Nephron (organoid): ENCODE measurements around the gene ZNRF1.

Experiments
- H3K27ac Mint-ChIP-seq, 3 experiments: 2 replicates each; pipeline ENCODE4 v1.8.0; 2020; ENCODE audit warnings: mixed read lengths in 3 of 3, mild to moderate bottlenecking in 2 of 3, moderate library complexity in 1 of 3
- H3K27me3 Mint-ChIP-seq: 2 replicates; pipeline ENCODE4 v1.8.0; 2021; ENCODE audit warnings: low read depth, mild to moderate bottlenecking, moderate library complexity, mixed read lengths
- H3K36me3 Mint-ChIP-seq: 2 replicates; pipeline ENCODE4 v1.8.0; 2020; ENCODE audit warnings: low read depth, mixed read lengths
- H3K4me1 Mint-ChIP-seq: 2 replicates; pipeline ENCODE4 v1.8.0; 2020; ENCODE audit warnings: mixed read lengths
- H3K4me3 Mint-ChIP-seq, 3 experiments: 2 replicates each; pipeline ENCODE4 v1.8.0; 2020; ENCODE audit warnings: mild to moderate bottlenecking in 3 of 3, mixed read lengths in 3 of 3, moderate library complexity in 2 of 3
- H3K9me3 Mint-ChIP-seq: 2 replicates; pipeline ENCODE4 v1.8.0; 2020; ENCODE audit warnings: mixed read lengths
- CTCF ChIP-seq, 3 experiments: fragments of 200-600 bp; sonication (generic); IDR thresholded peaks; one replicate each; pipeline ENCODE4 v1.5.0; 2021; ENCODE audit warnings: antibody characterized with exemption in 3 of 3; ENCODE audit not compliant: unreplicated experiment in 3 of 3

The ZNRF1 gene

GRCh38 chr16:75081179-75081859 lies 82.5 kb downstream of the ZNRF1 start:
- peaks cover 2% of the 10 kb centered on the region for H3K9me3 Mint-ChIP-seq
- peaks cover 30% of the 10 kb centered on the region for H3K36me3 Mint-ChIP-seq
- TF ChIP-seq CTCF (IDR thresholded peaks at IDR 0.05; ENCODE audit: unreplicated experiment in 3 of 3), result no peak
- H3K4me3 Mint-ChIP-seq, result no peak overlapping the region
- H3K27ac Mint-ChIP-seq, result peak overlapping the region in 1 of 3 experiments; percentile 29
- H3K27me3 Mint-ChIP-seq, result no peaks in the 10 kb centered on the region
- peaks cover 54% of the 10 kb centered on the region for H3K4me1 Mint-ChIP-seq

DNA sequence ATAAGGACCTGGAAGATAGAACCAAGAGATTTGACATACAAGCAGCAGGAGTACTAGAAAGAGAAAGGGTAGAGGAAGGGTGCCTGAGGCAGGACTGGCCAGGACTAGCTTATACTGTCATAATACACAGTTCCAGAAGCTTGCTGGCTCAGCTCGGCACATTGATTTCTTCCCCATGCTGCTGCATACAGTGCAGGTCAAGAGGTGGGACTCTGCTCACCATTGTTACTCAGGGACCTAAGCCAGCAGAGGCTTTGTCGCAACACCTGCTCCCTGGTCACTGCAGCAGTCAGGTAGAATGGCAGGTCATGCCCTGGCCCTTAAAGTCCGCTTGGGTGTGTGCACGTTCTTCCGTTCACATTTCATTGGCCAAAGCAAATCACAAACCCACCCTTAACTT lies 85.0 kb downstream of the ZNRF1 start:
- Mint-ChIP-seq H3K4me1 (peaks cover 72% of the 10 kb centered on the region), H3K27ac (peak overlapping the region in 2 of 3 experiments; percentile 29 to 49), H3K27me3 (no peaks in the 10 kb centered on the region), H3K4me3 (no peak overlapping the region), H3K36me3 (peaks cover 13% of the 10 kb centered on the region), H3K9me3 (no peaks in the 10 kb centered on the region)
- no peak for TF ChIP-seq CTCF (IDR thresholded peaks at IDR 0.05; ENCODE audit: unreplicated experiment in 3 of 3)

- Mint-ChIP-seq H3K36me3 (peaks cover 10% of the 10 kb centered on the region), H3K27me3 (no peaks in the 10 kb centered on the region), H3K4me1 (peaks cover 78% of the 10 kb centered on the region), H3K9me3 (no peaks in the 10 kb centered on the region), H3K27ac (peak overlapping the region; percentile 29 to 46 (median 34)), H3K4me3 (no peak overlapping the region)
- TF ChIP-seq CTCF (IDR thresholded peaks at IDR 0.05; ENCODE audit: unreplicated experiment in 3 of 3), result no peak
These were observed 86.7 kb downstream of the ZNRF1 start for GRCh38 chr16:75085556-75085955.

DNA sequence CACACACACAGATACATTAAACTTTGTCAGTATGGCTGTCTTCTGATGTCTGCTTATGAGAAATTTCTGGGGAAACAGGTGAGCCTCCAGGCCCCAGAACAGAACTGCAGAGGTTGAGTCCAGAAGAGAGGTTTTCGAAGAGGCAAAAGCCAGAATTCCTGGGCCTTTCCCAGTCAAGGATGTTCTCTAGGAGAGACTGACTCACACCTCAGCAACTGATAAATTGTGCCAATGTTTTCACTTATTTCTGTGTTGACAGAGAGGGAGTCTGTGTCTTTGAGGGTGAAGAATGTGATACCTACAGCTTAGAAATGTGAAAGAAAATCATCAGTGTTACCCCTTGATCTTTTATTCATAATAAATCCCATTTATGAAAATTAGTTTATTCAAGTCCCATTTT lies 87.5 kb downstream of the ZNRF1 start:
- Mint-ChIP-seq H3K9me3 (no peaks in the 10 kb centered on the region), H3K4me1 (peaks cover 76% of the 10 kb centered on the region), H3K27ac (peak overlapping the region in 2 of 3 experiments; percentile 30 to 80), H3K4me3 (no peak overlapping the region), H3K36me3 (peaks cover 10% of the 10 kb centered on the region), H3K27me3 (no peaks in the 10 kb centered on the region)
- no peak for TF ChIP-seq CTCF (IDR thresholded peaks at IDR 0.05; ENCODE audit: unreplicated experiment in 3 of 3)

DNA sequence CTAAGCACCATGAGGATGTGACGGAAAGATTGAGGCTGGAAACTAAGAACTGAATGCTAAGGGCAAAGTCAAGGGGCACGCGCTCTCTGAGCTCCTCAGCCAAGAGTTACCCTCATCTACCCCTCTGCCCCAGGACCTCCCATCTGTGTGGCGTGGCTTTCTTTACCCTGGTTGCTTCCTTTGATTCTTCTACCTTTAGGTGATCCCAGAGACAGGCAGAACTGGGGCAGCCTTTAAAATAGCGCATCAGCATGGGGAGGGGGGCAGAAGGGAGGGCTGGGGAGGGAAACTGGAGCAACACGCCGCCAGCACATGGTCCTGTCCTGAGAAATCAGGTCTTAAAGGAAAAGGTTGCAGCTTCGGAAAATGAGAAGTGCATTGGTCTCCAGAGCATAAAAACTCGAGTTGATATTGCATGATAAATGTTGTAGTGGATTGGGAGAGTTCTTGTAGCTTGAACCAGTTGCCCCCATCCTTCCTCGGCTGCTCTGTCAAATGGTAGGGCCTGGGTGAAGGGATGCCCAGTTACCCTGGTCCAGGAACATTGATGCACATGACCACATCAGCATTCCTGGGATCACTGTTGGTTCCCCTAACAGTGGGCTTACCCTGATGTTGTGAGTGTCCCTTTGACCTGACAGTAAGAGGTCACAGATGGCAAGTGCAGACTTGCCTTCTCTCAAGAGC lies 88.0 kb downstream of the ZNRF1 start:
- no peak for TF ChIP-seq CTCF (IDR thresholded peaks at IDR 0.05; ENCODE audit: unreplicated experiment in 3 of 3)
- no peaks in the 10 kb centered on the region for H3K9me3 Mint-ChIP-seq
- H3K4me1 Mint-ChIP-seq, result peaks cover 76% of the 10 kb centered on the region
- H3K27me3 Mint-ChIP-seq, result no peaks in the 10 kb centered on the region
- H3K36me3 Mint-ChIP-seq, result peaks cover 10% of the 10 kb centered on the region
- H3K27ac Mint-ChIP-seq, result peak overlapping the region; percentile 38 to 80 (median 49)
- peak overlapping the region in 1 of 3 experiments; percentile 39 for H3K4me3 Mint-ChIP-seq
